GM13976 (cell line): Measurements from ENCODE around the gene MVK.

ENCODE experiments used
- DNase-seq: peaks from one replicate; pipeline ENCODE4 v3.0.0; 2012; ENCODE audit warnings: low spot score
- CTCF ChIP-seq: IDR thresholded peaks from 2 replicates; pipeline ENCODE4 v1.5.1; 2012; ENCODE audit warnings: borderline replicate concordance, mild to moderate bottlenecking; ENCODE audit not compliant: insufficient read depth; ENCODE audit errors: extremely low read depth, missing control alignments, control extremely low read depth
- in situ Hi-C: fragments of 300-500 bp; cut with MboI; formaldehyde crosslinking; loops from one replicate; pipeline ENCODE4 v1.12.0; 2022; ENCODE audit warnings: low sequenced_read_pairs, mixed read lengths, inconsistent platforms; ENCODE audit not compliant: unreplicated experiment

Gene MVK

DNA sequence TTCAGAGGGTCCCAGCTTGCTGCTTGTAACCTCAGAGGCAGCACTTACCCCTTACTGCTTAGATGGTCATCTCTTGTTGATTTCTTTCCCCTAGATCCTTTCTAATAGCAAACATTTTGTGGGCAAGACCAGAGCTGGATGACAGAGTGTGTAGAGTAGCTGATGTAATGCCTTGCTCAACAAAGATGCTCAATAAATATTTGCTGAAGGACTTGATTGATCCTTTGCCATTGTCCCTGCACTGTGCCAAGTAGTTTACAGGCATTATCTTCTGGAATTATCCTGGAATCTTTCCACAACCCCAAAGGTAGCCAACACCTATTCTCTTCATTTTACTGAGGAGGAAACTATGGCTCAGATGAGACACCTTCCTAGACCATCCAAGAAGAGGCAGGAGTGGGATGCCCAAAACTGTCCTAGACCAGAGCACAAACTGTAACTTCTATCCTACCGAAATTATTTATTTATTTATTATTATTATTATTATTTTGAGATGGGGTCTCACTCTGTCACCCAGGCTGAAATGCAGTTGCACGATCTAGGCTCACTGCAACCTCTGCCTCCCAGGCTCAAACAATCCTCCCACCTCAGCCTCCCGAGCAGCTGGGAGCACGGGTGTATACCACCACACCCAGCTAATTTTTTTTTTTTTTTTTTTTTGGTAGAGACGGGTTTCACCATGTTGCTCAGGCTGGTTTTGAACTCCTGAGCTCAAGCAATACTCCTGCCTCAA lies 1.7 kb upstream of the MVK start:
- no peak for TF ChIP-seq CTCF
- DNase-seq: no peak
- in situ Hi-C loops: no loop called here

DNA sequence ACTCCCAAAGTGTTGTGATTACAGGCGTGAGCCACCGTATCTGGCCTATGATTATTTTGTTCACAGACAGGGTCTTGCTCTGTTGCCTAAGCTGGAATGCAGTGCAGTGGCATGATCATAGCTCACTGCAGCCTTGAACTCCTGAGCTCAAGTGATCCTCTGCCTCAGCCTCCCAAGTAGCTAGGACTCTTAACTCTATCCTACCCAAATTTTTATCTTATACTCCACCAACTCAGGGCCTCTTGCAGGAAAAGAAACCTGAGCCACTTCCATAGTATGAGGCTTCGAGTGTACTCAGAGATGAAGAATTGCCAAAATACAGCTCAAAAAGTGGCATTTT lies 1.1 kb upstream of the MVK start:
- no peak for DNase-seq
- in situ Hi-C loops: no loop called here
- no peak for TF ChIP-seq CTCF

DNA sequence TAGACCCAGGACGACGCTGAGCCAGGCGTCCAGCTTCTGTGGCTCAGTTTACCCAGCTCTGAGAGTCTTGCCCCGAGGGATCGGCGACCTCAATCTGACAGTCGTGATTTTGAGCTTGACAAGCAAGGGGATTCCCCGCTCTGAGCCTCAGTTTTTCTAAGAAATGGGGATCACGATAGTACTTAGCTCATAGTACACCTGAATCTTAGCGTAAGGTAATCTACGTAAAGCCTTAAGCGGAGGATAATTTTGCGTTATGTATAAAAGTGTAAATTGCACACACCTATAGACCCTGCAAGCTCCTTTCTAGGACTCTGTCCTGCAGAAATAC lies 285 bp downstream of the MVK start:
- no peak for TF ChIP-seq CTCF
- no peak for DNase-seq
- in situ Hi-C loops: no loop called here

DNA sequence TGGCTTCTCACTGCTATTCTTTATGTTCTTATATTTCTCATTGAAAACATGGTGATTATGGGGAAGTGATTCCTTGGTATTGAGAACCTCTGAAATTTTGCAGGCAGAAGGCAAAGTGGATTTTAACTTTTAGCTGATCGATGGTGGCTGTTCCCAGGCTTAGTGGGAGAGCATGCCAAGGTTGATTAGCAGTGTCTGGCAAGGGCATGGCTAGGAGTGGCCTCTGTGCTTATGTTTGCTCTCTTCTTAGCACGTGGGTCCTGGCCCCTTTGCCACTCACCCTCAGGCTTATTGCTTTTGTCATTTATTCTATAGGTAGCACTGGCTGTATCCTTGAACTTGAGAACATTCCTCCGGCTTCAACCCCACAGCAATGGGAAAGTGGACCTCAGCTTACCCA lies 2.1 kb downstream of the MVK start:
- DNase-seq: no peak
- no peak for TF ChIP-seq CTCF
- in situ Hi-C loops: no loop called here

DNA sequence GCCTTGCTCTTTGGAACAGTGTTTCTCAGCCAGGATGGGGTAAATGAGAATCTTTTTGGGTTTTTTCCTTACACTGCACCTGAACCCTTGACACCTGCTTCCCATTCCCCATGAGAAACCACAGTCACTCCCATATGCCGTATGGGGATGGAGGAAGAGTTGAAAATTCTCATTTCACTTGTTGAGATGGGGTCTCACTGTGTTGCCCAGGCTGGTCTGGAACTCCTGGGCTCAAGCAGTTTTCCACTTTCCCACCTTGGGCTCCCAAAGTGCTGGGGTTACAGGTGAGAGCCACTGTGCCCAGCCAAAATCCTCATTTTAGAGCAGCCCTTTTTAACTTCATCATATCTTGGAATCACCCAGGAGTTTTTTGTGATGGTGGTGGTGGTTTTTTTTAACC lies 3.7 kb downstream of the MVK start:
- no peak for DNase-seq
- in situ Hi-C loops: no loop called here
- TF ChIP-seq CTCF: no peak

DNA sequence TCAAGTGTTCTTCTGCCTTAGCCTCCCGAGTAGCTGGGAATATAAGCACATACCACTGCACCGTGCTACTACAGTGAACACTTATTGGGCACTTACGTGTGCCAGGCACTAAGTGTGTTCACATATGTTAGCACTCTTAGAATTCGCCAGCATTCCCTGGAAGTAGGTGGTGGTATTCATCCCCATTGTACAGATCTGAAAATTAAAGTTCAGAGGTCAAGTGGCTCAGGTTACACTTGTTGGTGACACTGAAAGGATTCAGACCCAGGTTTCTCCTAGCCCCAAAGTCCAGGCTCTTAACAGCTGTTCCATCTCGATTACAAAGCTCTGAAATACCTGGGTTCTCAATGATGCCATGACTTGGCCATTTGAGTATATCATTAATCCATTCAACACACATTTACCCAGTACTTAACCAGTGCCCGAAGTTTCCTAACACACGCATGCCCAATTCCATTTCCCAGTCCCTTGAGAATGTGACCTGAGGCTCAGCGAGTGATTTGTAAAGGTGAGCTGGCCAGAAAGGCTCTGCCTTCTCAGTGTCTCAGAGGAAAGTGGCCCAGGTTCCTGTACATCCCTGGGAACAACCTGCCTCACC lies 4.8 kb downstream of the MVK start:
- DNase-seq: no peak
- no peak for TF ChIP-seq CTCF
- in situ Hi-C loops: no loop called here
